Duodenal mucosa (tissue), 2 donors: ENCODE measurements around the gene TMEM229A.

Source experiments
- H3K27ac ChIP-seq: one replicate; pipeline ENCODE4 v1.7.0; 2013; ENCODE audit warnings: low read depth, low read length
- H3K27me3 ChIP-seq, 2 donors: one replicate each; pipeline ENCODE4 v1.7.0; 2013; ENCODE audit warnings: low read length in 2 of 2, control low read depth in 1 of 2; ENCODE audit not compliant: insufficient read depth in 2 of 2, control insufficient read depth in 1 of 2
- H3K36me3 ChIP-seq, 2 donors: one replicate each; pipeline ENCODE4 v1.7.0; 2013; ENCODE audit warnings: low read length in 2 of 2, control low read depth in 1 of 2; ENCODE audit not compliant: insufficient read depth in 2 of 2, control insufficient read depth in 1 of 2
- H3K4me1 ChIP-seq, 2 donors: one replicate each; pipeline ENCODE4 v1.7.0; 2013; ENCODE audit warnings: low read length in 2 of 2, control low read depth in 1 of 2; ENCODE audit not compliant: insufficient read depth in 2 of 2, control insufficient read depth in 1 of 2
- H3K4me3 ChIP-seq, 2 donors: one replicate each; pipeline ENCODE4 v1.7.0; 2013; ENCODE audit warnings: low read length in 2 of 2, low read depth in 1 of 2
- H3K9ac ChIP-seq, 2 donors: one replicate each; pipeline ENCODE4 v1.7.0; 2013; ENCODE audit warnings: low read length in 2 of 2, low read depth in 1 of 2
- H3K9me3 ChIP-seq, 2 donors: one replicate each; pipeline ENCODE4 v1.7.0; 2013; ENCODE audit warnings: low read length in 2 of 2, control low read depth in 1 of 2; ENCODE audit not compliant: control insufficient read depth in 1 of 2

The TMEM229A gene

GRCh38 chr7:123992913-123993518, 39.9 kb downstream of the TMEM229A start:
- H3K9ac ChIP-seq, result no peak overlapping the region
- H3K27ac ChIP-seq, result no peak overlapping the region
- no peaks in the 10 kb centered on the region for H3K27me3 ChIP-seq
- H3K4me1 ChIP-seq, result no peaks in the 10 kb centered on the region
- H3K4me3 ChIP-seq, result no peak overlapping the region
- no peaks in the 10 kb centered on the region for H3K9me3 ChIP-seq
- H3K36me3 ChIP-seq, result no peaks in the 10 kb centered on the region

GRCh38 chr7:123987445-123987844, 45.4 kb downstream of the TMEM229A start:
- Histone ChIP-seq H3K9ac (no peak overlapping the region), H3K27me3 (no peaks in the 10 kb centered on the region), H3K36me3 (no peaks in the 10 kb centered on the region), H3K9me3 (no peaks in the 10 kb centered on the region), H3K4me3 (no peak overlapping the region), H3K4me1 (no peaks in the 10 kb centered on the region), H3K27ac (no peak overlapping the region)
